ENCODE measurements around the gene DNAJC8.

The DNAJC8 gene

GRCh38 chr1:28172713-28173150 is 60.1 kb downstream of the DNAJC8 start:
- no peak for DNase-seq (ENCODE audit: low read depth in 2 of 2)

- DNase-seq (ENCODE audit: low read depth in 2 of 2) = no peak
Observed at GRCh38 chr1:28171246-28171645, 61.6 kb downstream of the DNAJC8 start.

GRCh38 chr1:28170001-28170596 is 62.7 kb downstream of the DNAJC8 start:
- no peak for DNase-seq (ENCODE audit: low read depth in 2 of 2)

DNA sequence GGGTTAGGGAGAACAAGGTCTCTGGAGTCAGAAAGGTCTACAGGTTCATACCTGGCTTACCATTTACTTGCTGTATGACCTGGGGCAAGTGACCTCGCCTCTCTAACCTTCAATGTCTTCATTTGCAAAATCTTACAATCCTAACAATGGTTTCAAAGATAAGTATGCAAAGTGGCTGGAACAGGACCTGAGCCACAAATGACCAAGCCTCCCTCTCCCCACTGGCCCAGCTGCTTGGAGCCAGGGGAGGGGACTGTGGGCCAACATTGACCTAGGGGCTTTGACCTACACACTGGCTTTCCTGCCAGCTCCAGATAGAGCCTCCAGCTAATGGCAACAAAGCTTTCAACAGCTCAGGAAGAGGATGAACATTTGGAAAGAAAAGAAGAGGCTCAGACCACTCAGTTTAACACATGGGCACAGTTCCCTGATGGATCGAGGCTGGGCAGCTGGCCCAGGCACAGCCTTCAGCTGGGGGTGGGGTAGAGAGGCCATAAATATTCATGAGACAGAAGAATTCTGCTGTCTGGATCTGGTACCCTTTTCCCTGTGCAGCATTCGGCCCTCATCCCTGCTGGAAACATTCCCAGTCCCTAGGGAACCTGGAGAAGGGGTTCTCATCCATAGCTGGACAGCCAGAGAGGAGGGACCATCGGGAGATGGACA is 69.2 kb downstream of the DNAJC8 start:
- DNase-seq (ENCODE audit: low read depth in 2 of 2) = no peak

DNA sequence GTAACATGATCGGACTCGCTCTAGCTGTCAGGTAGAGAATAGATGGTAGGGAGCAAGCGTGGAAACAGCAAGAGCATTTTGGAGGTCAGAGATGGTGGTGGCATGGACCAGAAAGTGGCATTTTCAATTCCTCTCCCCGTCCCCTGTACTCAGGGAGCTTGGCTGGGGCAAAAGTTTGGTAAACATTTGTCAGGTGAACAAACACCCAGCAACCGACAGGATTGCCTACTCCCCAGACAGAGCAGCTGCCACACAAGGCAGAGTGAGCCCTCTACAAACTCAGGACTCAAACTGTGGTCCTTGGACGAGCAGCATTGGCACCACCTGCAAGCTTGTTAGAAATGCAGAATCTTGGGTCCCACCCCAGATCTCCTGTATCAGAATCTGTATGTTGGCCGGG is 70.7 kb downstream of the DNAJC8 start:
- DNase-seq (ENCODE audit: low read depth in 2 of 2) = no peak

DNA sequence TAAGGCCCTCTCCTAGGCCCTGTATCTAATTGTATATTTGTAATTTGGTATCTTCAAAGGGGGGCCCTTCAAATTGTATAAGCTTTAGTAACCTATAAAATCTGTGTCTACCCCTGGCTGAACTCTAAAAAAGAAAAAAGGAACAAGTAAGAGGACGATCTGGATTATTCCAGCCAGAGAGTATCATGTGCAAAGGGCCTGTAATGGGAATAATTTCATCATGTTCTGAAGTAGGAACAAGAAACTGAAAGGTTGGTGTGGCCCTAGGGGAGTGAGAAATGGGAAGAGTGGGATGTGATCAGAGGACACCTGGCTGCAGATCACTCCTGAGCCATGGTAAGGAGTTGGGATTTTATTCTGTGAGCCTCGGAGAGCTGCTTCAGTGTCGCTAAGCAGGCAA is 71.1 kb downstream of the DNAJC8 start:
- no peak for DNase-seq (ENCODE audit: low read depth in 2 of 2)

- DNase-seq (ENCODE audit: low read depth in 2 of 2) = no peak
Observed at GRCh38 chr1:28160782-28161266, 72.0 kb downstream of the DNAJC8 start.

DNA sequence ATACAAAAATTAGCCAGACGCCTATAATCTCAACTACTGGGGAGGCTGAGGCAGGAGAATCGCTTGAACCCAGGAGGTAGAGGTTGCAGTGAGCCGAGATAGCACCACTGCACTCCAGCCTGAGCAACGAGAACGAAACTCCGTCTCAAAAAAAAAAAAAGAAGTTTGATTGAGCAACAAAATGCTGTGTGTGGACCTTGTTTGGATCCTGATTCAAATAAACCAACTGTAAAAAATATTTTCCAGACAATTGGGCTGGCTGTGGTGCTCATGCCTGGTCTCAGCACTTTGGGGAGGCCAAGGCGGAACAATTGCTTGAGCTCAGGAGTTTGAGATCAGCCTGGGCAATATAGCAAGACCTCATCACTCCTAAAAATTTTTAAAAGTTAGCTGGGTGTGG is 73.1 kb downstream of the DNAJC8 start:
- no peak for DNase-seq (ENCODE audit: low read depth in 2 of 2)

DNA sequence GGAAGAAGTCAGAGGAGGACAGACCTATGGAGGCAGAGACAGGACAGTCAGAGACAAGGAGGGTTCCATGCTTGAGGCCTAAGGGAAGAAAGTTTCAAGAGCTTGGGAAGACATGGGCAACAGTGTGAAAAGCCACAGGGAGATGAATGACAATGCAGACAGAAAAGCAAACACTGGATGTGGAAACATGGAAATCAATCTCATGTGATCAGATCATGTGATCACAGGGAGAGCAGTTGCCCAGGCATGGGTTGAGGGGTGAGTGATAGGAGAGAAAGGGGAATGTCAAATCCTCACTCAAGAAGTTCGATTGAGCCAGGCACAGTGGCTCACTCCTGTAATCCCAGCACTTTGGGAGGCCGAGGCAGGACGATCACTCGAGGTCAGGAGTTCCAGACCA is 73.6 kb downstream of the DNAJC8 start:
- DNase-seq (ENCODE audit: low read depth in 2 of 2) = no peak

- no peak for DNase-seq (ENCODE audit: low read depth in 2 of 2)
Observed at GRCh38 chr1:28157894-28158293, 74.9 kb downstream of the DNAJC8 start.

GRCh38 chr1:28156821-28157220 is 76.0 kb downstream of the DNAJC8 start:
- DNase-seq (ENCODE audit: low read depth in 2 of 2) = no peak

DNA sequence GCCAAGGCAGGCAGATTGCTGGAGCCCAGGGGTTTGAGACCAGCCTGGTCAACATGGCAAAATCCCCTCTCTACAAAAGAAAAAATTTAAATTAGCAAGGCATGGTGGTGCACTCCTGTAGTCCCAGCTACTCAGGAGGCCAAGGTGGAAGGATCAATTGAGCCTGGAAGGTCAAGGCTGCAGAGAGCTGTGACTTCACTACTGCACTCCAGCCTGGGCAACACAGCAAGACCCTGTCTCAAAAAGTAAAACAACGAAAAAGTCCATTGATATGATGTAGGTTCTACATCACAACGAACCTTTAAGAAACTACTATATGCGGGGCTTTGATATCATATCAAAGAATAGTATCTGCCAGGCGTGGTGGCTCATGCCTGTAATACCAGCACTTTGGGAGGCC is 77.2 kb downstream of the DNAJC8 start:
- DNase-seq (ENCODE audit: low read depth in 2 of 2) = no peak

GRCh38 chr1:28154078-28154594 is 78.7 kb downstream of the DNAJC8 start:
- DNase-seq (ENCODE audit: low read depth in 2 of 2) = no peak
